HEK293T (cell line): ENCODE results near the gene IRF2.

Experiments
- CTCF ChIA-PET: fragments of 350-600 bp; formaldehyde crosslinking; extraction: SDS; loops from one replicate; lab custom pipeline; 2021; ENCODE audit warnings: antibody characterized with exemption, inconsistent platforms; lab: Yijun Ruan, JAX
- POLR2A ChIA-PET: fragments of 350-600 bp; formaldehyde crosslinking; extraction: SDS; loops from one replicate; lab custom pipeline; 2020; ENCODE audit warnings: antibody characterized with exemption, inconsistent platforms; lab: Yijun Ruan, JAX
- DNase-seq: peaks from one replicate; pipeline ENCODE4 v3.0.0; 2012; ENCODE audit warnings: mixed read lengths; ENCODE audit errors: extremely low spot score
- ARNT ChIP-seq: fragments of 450-650 bp; IDR thresholded peaks from 2 replicates; pipeline ENCODE4 v1.6.1; 2017; ENCODE audit warnings: mild to moderate bottlenecking
- BHLHE40 ChIP-seq: fragments of 450-650 bp; IDR thresholded peaks from 2 replicates; pipeline ENCODE4 v1.6.1; 2016; ENCODE audit warnings: mild to moderate bottlenecking, moderate library complexity, borderline replicate concordance
- CTBP1 ChIP-seq: fragments of 450-650 bp; IDR thresholded peaks from 2 replicates; pipeline ENCODE4 v1.6.1; 2016; ENCODE audit warnings: borderline replicate concordance
- ELF4 ChIP-seq: fragments of 450-650 bp; IDR thresholded peaks from 2 replicates; pipeline ENCODE4 v1.6.1; 2017; ENCODE audit warnings: antibody characterized with exemption
- FOXA1 ChIP-seq: fragments of 450-650 bp; IDR thresholded peaks from 2 replicates; pipeline ENCODE4 v1.6.1; 2016; ENCODE audit warnings: mild to moderate bottlenecking
- FOXK2 ChIP-seq: fragments of 450-650 bp; IDR thresholded peaks from 2 replicates; pipeline ENCODE4 v1.6.1; 2016; ENCODE audit warnings: mild to moderate bottlenecking
- FOXM1 ChIP-seq: fragments of 450-650 bp; IDR thresholded peaks from 2 replicates; pipeline ENCODE4 v1.6.1; 2017; ENCODE audit warnings: mild to moderate bottlenecking, borderline replicate concordance
- HDGF ChIP-seq: fragments of 450-650 bp; IDR thresholded peaks from 2 replicates; pipeline ENCODE4 v1.6.1; 2017; ENCODE audit warnings: antibody characterized with exemption, borderline replicate concordance
- L3MBTL2 ChIP-seq: fragments of 450-650 bp; conservative IDR thresholded peaks from 2 replicates; pipeline ENCODE4 v1.6.1; 2016; ENCODE audit warnings: mild to moderate bottlenecking
- LEF1 ChIP-seq: fragments of 450-650 bp; IDR thresholded peaks from 2 replicates; pipeline ENCODE4 v1.6.1; 2017; ENCODE audit warnings: mild to moderate bottlenecking, borderline replicate concordance
- NFRKB ChIP-seq: fragments of 450-650 bp; IDR thresholded peaks from 2 replicates; pipeline ENCODE4 v1.6.1; 2016; ENCODE audit warnings: mild to moderate bottlenecking, moderate library complexity
- SP1 ChIP-seq: fragments of 450-650 bp; IDR thresholded peaks from 2 replicates; pipeline ENCODE4 v1.6.1; 2017
- SUZ12 ChIP-seq: fragments of 450-650 bp; IDR thresholded peaks from 2 replicates; pipeline ENCODE4 v1.6.1; 2016; ENCODE audit warnings: mild to moderate bottlenecking
- TARDBP ChIP-seq: fragments of 450-650 bp; IDR thresholded peaks from 2 replicates; pipeline ENCODE4 v1.6.1; 2016
- ZNF384 ChIP-seq: fragments of 450-650 bp; IDR thresholded peaks from 2 replicates; pipeline ENCODE4 v1.6.1; 2016
- TF ChIP-seq, protein P1 (sequence below): fragments of 450-650 bp; IDR thresholded peaks from 2 replicates; pipeline ENCODE4 v1.6.1; 2016

IRF2 gene

DNA sequence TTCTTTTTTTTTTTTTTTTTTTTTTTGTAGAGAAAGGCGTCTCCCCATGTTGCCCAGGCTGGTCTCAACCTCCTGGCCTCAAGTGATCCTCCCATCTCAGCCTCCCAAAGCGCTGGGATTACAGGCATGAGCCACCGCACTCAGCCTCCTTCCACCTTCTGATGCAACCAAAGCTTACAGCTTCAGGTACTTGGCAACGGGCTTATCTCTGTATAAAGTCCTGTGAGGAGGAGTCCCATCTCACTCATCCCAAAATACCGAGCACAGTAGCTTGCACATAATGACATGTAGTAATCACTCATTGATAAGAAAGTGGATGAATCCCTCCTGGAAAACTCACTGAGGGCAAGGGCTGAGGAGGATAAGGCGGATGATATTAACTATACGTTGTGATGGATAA, 19.1 kb downstream of the IRF2 start:
- ChIA-PET POLR2A (no interaction called here), CTCF (no interaction called here)
- TF ChIP-seq, protein P1, sequence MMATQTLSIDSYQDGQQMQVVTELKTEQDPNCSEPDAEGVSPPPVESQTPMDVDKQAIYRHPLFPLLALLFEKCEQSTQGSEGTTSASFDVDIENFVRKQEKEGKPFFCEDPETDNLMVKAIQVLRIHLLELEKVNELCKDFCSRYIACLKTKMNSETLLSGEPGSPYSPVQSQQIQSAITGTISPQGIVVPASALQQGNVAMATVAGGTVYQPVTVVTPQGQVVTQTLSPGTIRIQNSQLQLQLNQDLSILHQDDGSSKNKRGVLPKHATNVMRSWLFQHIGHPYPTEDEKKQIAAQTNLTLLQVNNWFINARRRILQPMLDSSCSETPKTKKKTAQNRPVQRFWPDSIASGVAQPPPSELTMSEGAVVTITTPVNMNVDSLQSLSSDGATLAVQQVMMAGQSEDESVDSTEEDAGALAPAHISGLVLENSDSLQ, result no peak
- no peak for TF ChIP-seq LEF1
- TF ChIP-seq HDGF, result no peak
- no peak for TF ChIP-seq SUZ12
- TF ChIP-seq TARDBP, result no peak
- no peak for TF ChIP-seq ELF4
- DNase-seq, result no peak

DNA sequence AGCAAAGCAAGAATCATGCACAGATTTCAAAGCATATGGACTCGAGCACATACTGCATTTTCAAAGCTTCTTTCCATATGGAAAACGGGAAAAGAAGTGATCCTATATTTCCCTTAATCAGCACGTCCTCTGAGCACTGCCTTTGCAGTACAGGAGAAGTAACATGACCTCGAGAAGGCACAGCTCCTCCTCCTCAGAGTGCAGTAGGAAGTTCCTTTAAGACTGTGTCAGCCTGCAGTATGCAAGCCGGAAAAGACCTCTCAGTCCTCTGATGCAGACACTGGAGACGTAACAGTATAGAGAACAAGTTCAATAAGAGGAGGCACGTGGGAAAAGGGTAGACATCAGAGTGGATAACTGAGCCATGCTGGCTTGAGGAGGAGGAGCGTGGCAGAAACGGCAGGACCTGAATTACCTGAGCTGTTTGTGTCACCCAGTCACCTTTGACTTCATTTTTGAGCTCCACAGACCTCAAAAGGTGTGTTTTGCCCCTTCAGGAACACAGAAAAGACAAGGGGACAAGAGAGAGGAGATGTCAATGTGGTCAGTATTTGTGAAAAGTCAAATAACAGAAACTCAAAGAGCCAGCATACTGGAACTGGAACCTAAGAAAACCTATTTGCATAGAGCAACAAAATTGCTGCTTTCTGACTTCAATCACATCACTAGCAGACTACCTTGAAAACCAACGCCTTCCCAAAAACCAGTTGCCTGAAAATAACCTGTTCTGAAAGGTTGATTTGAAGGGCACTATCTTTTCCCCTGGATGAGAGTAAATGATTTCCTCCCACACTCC, 20.8 kb downstream of the IRF2 start:
- POLR2A ChIA-PET, result interaction anchor here (1.2 to 1.5 kb wide), 3 partner anchors 9 to 21 kb away, joined by 3 to 5 read pairs (median 4); partner anchors contain the start of gene IRF2
- CTCF ChIA-PET, result no interaction called here
- TF ChIP-seq ELF4, result no peak
- TF ChIP-seq HDGF, result no peak
- DNase-seq, result peak; percentile 21

DNA sequence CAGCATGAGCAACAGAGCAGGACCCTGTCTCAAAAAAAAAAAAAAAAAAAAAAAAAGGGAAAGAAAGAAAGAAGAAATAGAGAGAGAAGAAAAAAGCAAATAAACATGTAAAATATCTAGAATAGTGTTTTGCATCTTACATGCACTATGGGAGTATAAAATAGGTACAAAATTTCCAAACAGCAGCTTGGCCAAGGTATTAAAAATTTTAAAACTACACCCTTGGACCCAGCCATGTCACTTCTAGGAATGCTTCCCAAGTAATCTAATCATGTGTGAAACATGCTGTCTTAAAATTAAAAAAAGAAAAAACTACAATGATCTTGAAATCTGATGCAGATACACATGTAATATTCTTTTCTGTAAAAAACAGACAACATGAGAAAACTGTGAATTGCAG, 21.6 kb downstream of the IRF2 start:
- no peak for DNase-seq
- POLR2A ChIA-PET, result interaction anchor here (1.2 to 1.5 kb wide), 2 partner anchors 10 to 22 kb away, joined by 4 to 5 read pairs; partner anchors contain the start of gene IRF2
- CTCF ChIA-PET, result no interaction called here
- TF ChIP-seq BHLHE40 (no peak), ELF4 (no peak), LEF1 (no peak), ARNT (no peak), ZNF384 (no peak), FOXM1 (no peak), L3MBTL2 (no peak), FOXA1 (no peak)

DNA sequence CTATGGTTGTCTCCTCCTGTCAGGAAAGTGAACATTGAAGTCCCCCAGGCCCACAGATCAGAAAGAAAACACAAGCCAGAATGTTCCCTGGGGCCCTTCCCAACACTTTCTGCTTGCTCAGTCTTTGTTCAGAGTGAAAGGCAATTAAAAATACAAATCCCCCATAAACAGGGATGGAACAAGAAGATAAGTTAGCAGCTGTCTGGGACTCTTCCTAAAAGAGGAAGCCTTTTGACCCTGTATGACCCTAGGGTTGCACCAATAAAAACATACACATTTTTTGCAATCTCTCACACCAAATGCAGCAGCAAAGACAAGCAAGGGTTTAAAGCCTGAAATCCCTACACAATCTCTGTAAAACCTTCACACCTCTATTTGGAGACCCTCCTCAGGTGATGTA, 22.6 kb downstream of the IRF2 start:
- ChIA-PET POLR2A (no interaction called here), CTCF (no interaction called here)
- TF ChIP-seq, protein P1, result no peak
- TF ChIP-seq HDGF (no peak), NFRKB (no peak), SUZ12 (no peak), TARDBP (no peak), FOXA1 (no peak), ZNF384 (no peak), LEF1 (no peak), ELF4 (no peak), ARNT (no peak), FOXM1 (no peak), FOXK2 (no peak), CTBP1 (no peak), BHLHE40 (no peak), SP1 (no peak), L3MBTL2 (no peak)
- no peak for DNase-seq

DNA sequence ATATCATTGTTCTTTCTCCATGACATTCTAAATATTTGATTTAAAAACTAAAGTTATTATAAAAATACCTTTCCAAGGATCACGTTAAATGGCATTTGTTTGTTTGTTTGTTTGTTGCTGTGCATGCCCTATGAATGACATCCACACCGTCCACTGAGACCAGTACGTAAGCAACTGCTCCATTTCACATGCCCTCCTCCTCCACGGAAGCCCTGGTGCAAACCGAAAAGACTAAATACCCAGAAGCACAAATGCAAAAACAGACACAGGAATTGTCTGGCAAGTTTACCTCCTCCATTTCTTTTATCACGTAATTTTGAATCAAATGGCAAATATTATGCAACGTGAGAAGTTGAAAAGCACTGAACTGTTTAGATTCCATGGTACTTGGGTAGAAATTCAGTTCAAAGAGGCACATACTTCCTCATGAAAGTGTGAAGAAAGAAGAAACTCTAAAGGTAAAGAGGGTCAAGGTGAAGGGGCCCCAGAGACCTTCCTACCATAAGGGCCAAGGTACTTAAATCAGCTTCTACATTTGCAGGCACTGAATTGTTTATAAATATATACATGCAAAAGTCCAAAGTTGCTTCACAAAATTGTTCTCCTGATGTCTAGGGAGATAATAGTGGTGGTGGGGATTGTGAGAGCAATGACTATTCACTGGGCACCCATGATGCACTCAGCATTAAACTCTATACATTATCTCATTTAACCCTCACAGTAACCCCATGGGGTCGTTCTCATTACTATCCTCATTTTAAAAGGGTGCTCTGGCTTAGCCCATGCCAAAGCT, 23.4 kb downstream of the IRF2 start:
- ChIA-PET POLR2A (no interaction called here), CTCF (no interaction called here)
- TF ChIP-seq L3MBTL2, result no peak
- no peak for TF ChIP-seq ARNT
- no peak for TF ChIP-seq CTBP1
- DNase-seq, result no peak

DNA sequence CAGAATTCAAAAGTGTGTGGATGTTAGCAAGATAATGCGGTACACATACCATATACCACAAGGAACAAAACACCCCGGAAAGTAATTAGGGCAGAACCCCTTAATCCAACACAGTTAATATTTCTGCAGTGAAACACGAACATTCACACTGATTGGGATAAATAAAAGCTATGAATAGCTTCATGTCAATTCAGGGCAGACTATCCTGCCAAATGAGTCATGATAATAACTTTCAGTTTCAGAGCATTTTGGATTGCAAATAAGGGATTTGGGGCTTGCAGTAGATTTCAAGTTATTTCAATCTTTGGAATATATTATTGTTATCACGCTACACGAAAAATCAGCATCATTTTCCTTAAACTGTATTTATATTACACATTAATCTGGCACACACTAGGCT, 24.3 kb downstream of the IRF2 start:
- POLR2A ChIA-PET, result no interaction called here
- DNase-seq, result no peak

More for the DNA sequence above, 24.3 kb downstream of the IRF2 start:
- TF ChIP-seq SP1 (no peak), SUZ12 (no peak), ZNF384 (no peak), ARNT (no peak), L3MBTL2 (no peak), HDGF (no peak), TARDBP (no peak), ELF4 (no peak), FOXM1 (no peak), BHLHE40 (no peak), FOXA1 (no peak), CTBP1 (no peak), LEF1 (no peak), FOXK2 (no peak)
- TF ChIP-seq, protein P1, result no peak
- CTCF ChIA-PET, result no interaction called here
